ENCODE results near the gene PTPN7. TPM values are rescaled to one million over a fixed set of nuclear protein-coding genes. Genes with fewer than 3 reads are reported as not detected.

PTPN7 gene
- total RNA-seq, 2 donors from 2014 or later, result not detected

- H3K27me3 Mint-ChIP-seq (ENCODE audit: insufficient read depth), result peaks cover 2% of the 10 kb centered on the region
- H3K4me3 Mint-ChIP-seq, result no peak overlapping the region
- H3K9me3 Mint-ChIP-seq, result no peaks in the 10 kb centered on the region
- H3K4me1 Mint-ChIP-seq, result peaks cover 4% of the 10 kb centered on the region
- Histone ChIP-seq H3K4me1 (ENCODE audit: control insufficient read depth, insufficient read depth, low read length) (no peaks in the 10 kb centered on the region), H3K9me3 (ENCODE audit: control insufficient read depth, low read length) (no peaks in the 10 kb centered on the region), H3K9ac (ENCODE audit: extremely low read depth, low read length, poor library complexity, severe bottlenecking) (no peak overlapping the region), H3K36me3 (ENCODE audit: control insufficient read depth, insufficient read depth, low read length) (no peaks in the 10 kb centered on the region), H3K27ac (ENCODE audit: low read depth, low read length) (no peak overlapping the region), H3K4me3 (ENCODE audit: low read length) (no peak overlapping the region), H3K27me3 (ENCODE audit: control insufficient read depth, insufficient read depth, low read length, poor library complexity, severe bottlenecking) (no peaks in the 10 kb centered on the region)
- 91 to 94% methylated on average over 4 to 8 of the region's 8 CpGs for WGBS, 2 experiments (ENCODE audit: insufficient coverage in 1 of 2, insufficient read length in 1 of 2)
- TF ChIP-seq CTCF (conservative IDR thresholded peaks at IDR 0.05), result no peak
- no peaks in the 10 kb centered on the region for H3K36me3 Mint-ChIP-seq (ENCODE audit: low read depth)
- no peak for DNase-seq
- no peak overlapping the region for H3K27ac Mint-ChIP-seq
Measured at GRCh38 chr1:202125611-202126010, 34.8 kb downstream of the PTPN7 start.

- peaks cover 2% of the 10 kb centered on the region for H3K27me3 Mint-ChIP-seq (ENCODE audit: insufficient read depth)
- no peak overlapping the region for H3K4me3 Mint-ChIP-seq
- Histone ChIP-seq H3K4me1 (ENCODE audit: control insufficient read depth, insufficient read depth, low read length) (no peaks in the 10 kb centered on the region), H3K9ac (ENCODE audit: extremely low read depth, low read length, poor library complexity, severe bottlenecking) (no peak overlapping the region), H3K27me3 (ENCODE audit: control insufficient read depth, insufficient read depth, low read length, poor library complexity, severe bottlenecking) (no peaks in the 10 kb centered on the region), H3K27ac (ENCODE audit: low read depth, low read length) (no peak overlapping the region), H3K9me3 (ENCODE audit: control insufficient read depth, low read length) (no peaks in the 10 kb centered on the region), H3K36me3 (ENCODE audit: control insufficient read depth, insufficient read depth, low read length) (no peaks in the 10 kb centered on the region), H3K4me3 (ENCODE audit: low read length) (no peak overlapping the region)
- H3K27ac Mint-ChIP-seq, result no peak overlapping the region
- peaks cover 4% of the 10 kb centered on the region for H3K4me1 Mint-ChIP-seq
- DNase-seq, result peak; percentile 44
- no peaks in the 10 kb centered on the region for H3K9me3 Mint-ChIP-seq
- TF ChIP-seq CTCF (conservative IDR thresholded peaks at IDR 0.05), result no peak
- H3K36me3 Mint-ChIP-seq (ENCODE audit: low read depth), result no peaks in the 10 kb centered on the region
- WGBS, 2 experiments (ENCODE audit: insufficient coverage in 1 of 2, insufficient read length in 1 of 2), result 83 to 85% methylated on average over 4 to 7 of the region's 7 CpGs
Measured at GRCh38 chr1:202124142-202124541, 36.3 kb downstream of the PTPN7 start.

GRCh38 chr1:202123336-202123813 lies 37.0 kb downstream of the PTPN7 start:
- Mint-ChIP-seq H3K9me3 (no peaks in the 10 kb centered on the region), H3K27ac (no peak overlapping the region), H3K36me3 (ENCODE audit: low read depth) (no peaks in the 10 kb centered on the region), H3K27me3 (ENCODE audit: insufficient read depth) (peaks cover 2% of the 10 kb centered on the region), H3K4me1 (peaks cover 4% of the 10 kb centered on the region), H3K4me3 (no peak overlapping the region)
- H3K9ac ChIP-seq (ENCODE audit: extremely low read depth, low read length, poor library complexity, severe bottlenecking), result no peak overlapping the region
- H3K27me3 ChIP-seq (ENCODE audit: control insufficient read depth, insufficient read depth, low read length, poor library complexity, severe bottlenecking), result no peaks in the 10 kb centered on the region
- 91 to 94% methylated on average over 8 to 10 of the region's 10 CpGs for WGBS, 2 experiments (ENCODE audit: insufficient coverage in 1 of 2, insufficient read length in 1 of 2)
- H3K4me1 ChIP-seq (ENCODE audit: control insufficient read depth, insufficient read depth, low read length), result no peaks in the 10 kb centered on the region
- TF ChIP-seq CTCF (conservative IDR thresholded peaks at IDR 0.05), result no peak
- H3K36me3 ChIP-seq (ENCODE audit: control insufficient read depth, insufficient read depth, low read length), result no peaks in the 10 kb centered on the region
- peak; percentile 49 for DNase-seq
- H3K9me3 ChIP-seq (ENCODE audit: control insufficient read depth, low read length), result no peaks in the 10 kb centered on the region
- H3K4me3 ChIP-seq (ENCODE audit: low read length), result no peak overlapping the region
- no peak overlapping the region for H3K27ac ChIP-seq (ENCODE audit: low read depth, low read length)

Data from endodermal cell (in vitro differentiated cells).